Superior temporal gyrus (tissue), 1 donor: Measurements from ENCODE around the gene KANSL1L.
A peak's percentile ranks its signal among the peaks of the same experiment; 100 is the strongest.

Experiments used
- DNase-seq: peaks from one replicate; pipeline ENCODE4 v3.0.0-alpha.2; 2016; ENCODE audit errors: extremely low spot score

The KANSL1L gene

GRCh38 chr2:210000464-210001324 is 170.5 kb downstream of the KANSL1L start:
- no peak for DNase-seq

- DNase-seq, result no peak
Observed at GRCh38 chr2:209998596-209998995, 172.6 kb downstream of the KANSL1L start.

- DNase-seq, result no peak
Observed at GRCh38 chr2:209993968-209994367, 177.2 kb downstream of the KANSL1L start.

- DNase-seq, result no peak
Observed at GRCh38 chr2:209990838-209991237, 180.4 kb downstream of the KANSL1L start.

- no peak for DNase-seq
Observed at GRCh38 chr2:209988010-209988409, 183.2 kb downstream of the KANSL1L start.

GRCh38 chr2:209986415-209986814 is 184.8 kb downstream of the KANSL1L start:
- no peak for DNase-seq

GRCh38 chr2:209985874-209986273 is 185.3 kb downstream of the KANSL1L start:
- no peak for DNase-seq

GRCh38 chr2:209984291-209984690 is 186.9 kb downstream of the KANSL1L start:
- DNase-seq, result no peak

- DNase-seq, result peak; percentile 85
Observed at GRCh38 chr2:209977386-209978239, 193.6 kb downstream of the KANSL1L start.

- DNase-seq, result no peak
Observed at GRCh38 chr2:209976698-209977385, 194.4 kb downstream of the KANSL1L start.

GRCh38 chr2:209974576-209974975 is 196.6 kb downstream of the KANSL1L start:
- no peak for DNase-seq

- DNase-seq, result no peak
Observed at GRCh38 chr2:209973328-209973727, 197.9 kb downstream of the KANSL1L start.
